Activated naive CD8-positive, alpha-beta T cell treated with anti-CD3 and anti-CD28 coated beads, Interleukin-2, amount 10 ng/mL, durations not matched to agents 7 days and 5 days (primary cell): ENCODE results near the gene EPHB2. TPM values are rescaled to one million over a fixed set of nuclear protein-coding genes. Genes with fewer than 3 reads are reported as not detected.
"Not testable (repeated sequence)": the region's sequence is repeated elsewhere in the genome, so short reads cannot be mapped to it uniquely, and the experiment has no call there.

Experiments used
- ATAC-seq: fragments of 150-1000 bp; cut with Tn5 transposase; one replicate; pipeline ENCODE4 v1.10.0; 2021; ENCODE audit warnings: low read depth, moderate library complexity
- POLR2A ChIA-PET: fragments of 350-600 bp; sonication (Branson Sonifier 250); formaldehyde crosslinking; loops from one replicate; lab custom pipeline; 2021; ENCODE audit warnings: antibody characterized with exemption; lab: Charles Lee
- DNase-seq: peaks from one replicate; pipeline ENCODE4 v3.0.0; 2021
- H3K27ac Mint-ChIP-seq: one replicate; pipeline ENCODE4 v1.8.0; 2022; ENCODE audit warnings: mild to moderate bottlenecking, mixed read lengths
- H3K27me3 Mint-ChIP-seq: one replicate; pipeline ENCODE4 v1.8.0; 2022; ENCODE audit warnings: mild to moderate bottlenecking, moderate library complexity, mixed read lengths
- H3K36me3 Mint-ChIP-seq: one replicate; pipeline ENCODE4 v1.8.0; 2021; ENCODE audit warnings: mild to moderate bottlenecking, mixed read lengths
- H3K4me1 Mint-ChIP-seq: one replicate; pipeline ENCODE4 v1.8.0; 2021; ENCODE audit warnings: mixed read lengths
- H3K4me3 Mint-ChIP-seq: one replicate; pipeline ENCODE4 v1.8.0; 2022; ENCODE audit warnings: mild to moderate bottlenecking, moderate library complexity, mixed read lengths
- H3K9me3 Mint-ChIP-seq: one replicate; pipeline ENCODE4 v1.8.0; 2021; ENCODE audit warnings: mixed read lengths
- total RNA-seq, 2 experiments: library from RNA; stranded (reverse); gene quantifications; one replicate each; pipeline ENCODE4 v1.2.3, GENCODE V29; 2021

The EPHB2 gene
- total RNA-seq, 2 experiments from 2014 or later, result 0.25 to 0.26 TPM

GRCh38 chr1:22699681-22700520 lies 10.7 kb upstream of the EPHB2 start:
- Mint-ChIP-seq H3K36me3 (no peaks in the 10 kb centered on the region), H3K27me3 (no peaks in the 10 kb centered on the region), H3K4me3 (no peak overlapping the region), H3K27ac (no peak overlapping the region), H3K9me3 (no peaks in the 10 kb centered on the region), H3K4me1 (no peaks in the 10 kb centered on the region)
- ATAC-seq (no peak), DNase-seq (no peak)
- POLR2A ChIA-PET, result no interaction called here

DNA sequence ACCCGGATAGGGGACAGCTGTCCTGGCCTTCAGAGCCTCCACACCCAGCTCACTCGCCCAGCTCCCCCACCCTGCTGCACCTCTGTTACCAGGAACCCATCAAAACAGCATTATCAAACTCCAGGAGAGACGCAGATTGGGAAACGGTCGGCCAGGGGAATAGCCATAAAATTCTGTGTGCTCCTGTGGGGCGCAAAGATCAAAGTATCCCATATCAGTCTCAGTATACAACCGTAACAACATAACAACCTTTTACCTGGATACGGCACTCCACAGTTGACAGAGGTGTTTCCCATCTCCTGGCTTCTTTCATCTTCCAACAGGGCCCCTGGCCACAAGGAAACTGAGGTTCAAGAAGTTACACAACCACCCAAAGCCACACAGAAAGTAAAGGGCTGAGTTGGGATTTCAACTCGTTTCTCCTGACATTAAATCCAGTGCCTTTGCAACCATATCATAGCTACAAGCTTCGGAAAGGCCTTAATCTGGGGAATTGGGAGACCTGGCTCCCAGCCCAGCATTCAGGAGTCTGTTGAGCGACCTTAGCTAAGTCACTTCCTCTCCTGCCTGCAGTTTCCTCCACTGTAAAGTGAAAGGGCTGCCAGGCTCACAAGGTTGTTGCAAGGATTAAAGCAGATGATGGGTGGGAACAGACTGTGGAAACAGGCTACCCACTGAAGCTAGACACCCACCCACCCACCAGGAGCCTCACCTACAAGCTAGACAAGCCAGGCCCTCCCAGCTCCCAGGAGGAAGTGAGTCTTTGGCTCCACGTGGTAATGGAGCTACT lies 8.1 kb upstream of the EPHB2 start:
- Mint-ChIP-seq H3K9me3 (no peaks in the 10 kb centered on the region), H3K36me3 (no peaks in the 10 kb centered on the region), H3K27me3 (peaks cover 4% of the 10 kb centered on the region), H3K4me1 (no peaks in the 10 kb centered on the region), H3K27ac (no peak overlapping the region), H3K4me3 (no peak overlapping the region)
- DNase-seq (no peak), ATAC-seq (no peak)
- POLR2A ChIA-PET, result no interaction called here

GRCh38 chr1:22704440-22705067 lies 6.1 kb upstream of the EPHB2 start:
- POLR2A ChIA-PET, result no interaction called here
- H3K36me3 Mint-ChIP-seq, result no peaks in the 10 kb centered on the region

DNA sequence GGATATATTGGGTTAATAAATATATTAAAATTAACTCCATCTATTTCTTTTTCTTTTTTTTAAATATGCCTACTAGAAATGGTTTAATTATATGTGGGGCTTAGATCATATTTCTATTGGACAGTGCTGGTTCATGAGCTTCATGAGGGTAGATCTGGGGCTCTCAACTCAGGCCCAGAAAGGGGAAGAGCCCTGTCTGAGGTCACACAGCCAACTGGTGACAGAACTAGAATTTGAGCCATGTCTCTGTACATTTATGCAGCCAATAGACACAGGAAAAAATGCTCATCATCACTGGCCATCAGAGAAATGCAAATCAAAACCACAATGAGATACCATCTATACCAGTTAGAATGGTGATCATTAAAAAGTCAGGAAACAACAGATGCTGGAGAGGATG lies 5.1 kb upstream of the EPHB2 start:
- Mint-ChIP-seq H3K36me3 (no peaks in the 10 kb centered on the region), H3K27ac (no peak overlapping the region), H3K4me3 (no peak overlapping the region), H3K4me1 (peaks cover 5% of the 10 kb centered on the region), H3K27me3 (peaks cover 27% of the 10 kb centered on the region), H3K9me3 (no peaks in the 10 kb centered on the region)
- no peak for DNase-seq
- ATAC-seq, result no peak
- POLR2A ChIA-PET, result no interaction called here

More at GRCh38 chr1:22704440-22705067, 6.1 kb upstream of the EPHB2 start:
- peak; percentile 86 for ATAC-seq
- H3K27ac Mint-ChIP-seq, result no peak overlapping the region
- no peaks in the 10 kb centered on the region for H3K9me3 Mint-ChIP-seq
- peaks cover 22% of the 10 kb centered on the region for H3K27me3 Mint-ChIP-seq
- no peak overlapping the region for H3K4me3 Mint-ChIP-seq
- DNase-seq, result peak; percentile 56
- peaks cover 2% of the 10 kb centered on the region for H3K4me1 Mint-ChIP-seq

- H3K4me1 Mint-ChIP-seq, H3K4me3 Mint-ChIP-seq, ATAC-seq, H3K36me3 Mint-ChIP-seq, POLR2A ChIA-PET, H3K27ac Mint-ChIP-seq, DNase-seq, H3K9me3 Mint-ChIP-seq: not testable (repeated sequence)
- peaks cover 27% of the 10 kb centered on the region for H3K27me3 Mint-ChIP-seq
Observed at GRCh38 chr1:22706100-22706499, 4.5 kb upstream of the EPHB2 start.

- no peaks in the 10 kb centered on the region for H3K9me3 Mint-ChIP-seq
- H3K4me1 Mint-ChIP-seq, result peaks cover 5% of the 10 kb centered on the region
- ATAC-seq, result no peak
- no peak for DNase-seq
- H3K27ac Mint-ChIP-seq, result no peak overlapping the region
- POLR2A ChIA-PET, result no interaction called here
- H3K27me3 Mint-ChIP-seq, result peaks cover 49% of the 10 kb centered on the region
- no peak overlapping the region for H3K4me3 Mint-ChIP-seq
- H3K36me3 Mint-ChIP-seq, result no peaks in the 10 kb centered on the region
Observed at GRCh38 chr1:22708777-22709176, 1.9 kb upstream of the EPHB2 start.

DNA sequence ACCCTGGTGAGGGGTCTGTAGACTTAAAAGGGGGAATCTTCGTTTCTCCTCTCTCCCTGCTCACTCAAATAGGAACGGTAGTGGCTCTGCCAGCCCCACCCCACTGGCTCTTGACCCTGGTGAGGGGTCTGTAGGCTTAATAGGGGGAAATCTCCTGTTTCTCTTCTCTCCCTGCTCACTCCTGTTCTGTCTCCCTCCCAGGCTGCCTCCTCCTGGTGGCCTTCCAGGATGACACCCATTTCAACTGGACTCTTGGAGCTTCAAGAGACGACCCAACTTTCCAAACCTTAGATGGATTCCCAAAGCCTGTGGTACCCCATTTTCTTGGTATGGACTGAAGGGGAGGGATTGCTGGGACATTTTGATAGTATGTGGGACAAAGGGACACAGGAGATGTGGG lies 1.4 kb upstream of the EPHB2 start:
- H3K36me3 Mint-ChIP-seq, result no peaks in the 10 kb centered on the region
- H3K4me1 Mint-ChIP-seq, result peaks cover 5% of the 10 kb centered on the region
- peaks cover 53% of the 10 kb centered on the region for H3K27me3 Mint-ChIP-seq
- H3K9me3 Mint-ChIP-seq, result no peaks in the 10 kb centered on the region
- ATAC-seq (no peak), DNase-seq (no peak)
- no peak overlapping the region for H3K27ac Mint-ChIP-seq
- no peak overlapping the region for H3K4me3 Mint-ChIP-seq
- POLR2A ChIA-PET, result no interaction called here

DNA sequence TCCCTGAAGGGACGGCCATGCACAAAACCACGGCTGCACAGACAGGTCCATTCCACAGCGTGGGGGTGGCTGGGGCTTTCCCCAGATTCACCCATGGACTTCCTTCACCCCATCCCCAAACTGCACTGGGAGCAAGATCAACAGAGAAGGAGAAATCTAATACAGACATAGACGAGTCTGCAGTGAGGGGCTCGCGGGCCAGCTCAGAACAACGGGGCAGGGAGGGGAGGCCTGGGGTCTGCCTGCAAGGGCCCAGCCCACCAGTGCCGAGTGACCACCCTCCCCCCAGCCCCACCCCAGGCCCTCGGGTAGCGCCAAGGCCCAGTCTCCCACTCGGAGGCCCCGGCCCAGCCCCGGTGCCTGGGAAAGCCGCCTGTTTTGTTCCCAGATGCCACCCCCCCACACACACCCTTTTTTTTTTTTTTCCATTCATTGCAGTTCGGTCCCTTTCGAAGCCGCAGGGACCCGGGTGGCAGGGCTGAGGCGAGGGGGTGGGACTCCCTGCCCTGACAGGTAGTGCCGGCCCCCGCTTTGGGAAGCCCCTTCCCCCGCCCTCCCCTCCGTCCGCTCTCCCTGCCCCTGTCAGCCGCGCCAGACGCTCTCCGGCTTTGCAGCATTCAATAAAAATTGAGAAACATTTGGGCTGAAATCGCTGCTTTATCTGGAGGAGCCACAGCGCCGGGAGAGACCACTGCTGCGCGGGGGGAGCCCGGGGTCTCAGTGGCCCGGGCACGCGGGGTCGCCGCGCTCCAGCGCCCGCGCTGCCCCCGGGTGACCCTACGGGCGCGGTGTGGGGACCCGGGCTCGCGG lies 543 bp upstream of the EPHB2 start:
- peak; percentile 28 for ATAC-seq
- POLR2A ChIA-PET, result no interaction called here
- peaks cover 59% of the 10 kb centered on the region for H3K27me3 Mint-ChIP-seq

DNA sequence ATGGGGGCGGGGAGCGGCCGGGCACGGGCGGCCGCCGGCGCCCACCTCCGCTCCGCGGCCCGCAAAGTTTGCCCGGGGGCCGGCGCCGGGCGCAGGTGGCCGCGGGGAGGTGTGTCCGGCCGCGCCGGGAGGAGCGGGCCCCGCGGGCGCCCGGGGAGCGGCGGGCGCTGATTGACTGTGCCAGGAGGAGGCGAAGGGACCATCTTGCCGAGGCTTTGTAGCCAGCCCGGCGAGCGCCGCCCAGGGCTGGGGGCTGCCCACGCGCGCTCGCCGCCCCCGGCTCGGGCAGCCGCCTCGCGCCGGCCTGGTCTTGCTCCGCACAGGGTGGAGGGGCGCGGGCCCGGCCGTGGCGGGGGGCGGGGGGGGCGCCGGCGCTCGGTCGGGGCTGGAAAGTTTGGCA lies 432 bp downstream of the EPHB2 start:
- Mint-ChIP-seq H3K27ac (no peak overlapping the region), H3K36me3 (no peaks in the 10 kb centered on the region), H3K27me3 (peaks cover 65% of the 10 kb centered on the region), H3K9me3 (no peaks in the 10 kb centered on the region), H3K4me1 (peaks cover 5% of the 10 kb centered on the region), H3K4me3 (no peak overlapping the region)
- no peak for DNase-seq
- no peak for ATAC-seq
- POLR2A ChIA-PET, result no interaction called here

More for the DNA sequence above, 543 bp upstream of the EPHB2 start:
- no peaks in the 10 kb centered on the region for H3K36me3 Mint-ChIP-seq
- peak; percentile 57 for DNase-seq
- H3K4me3 Mint-ChIP-seq, result peak overlapping the region; percentile 67
- no peak overlapping the region for H3K27ac Mint-ChIP-seq
- peaks cover 5% of the 10 kb centered on the region for H3K4me1 Mint-ChIP-seq
- no peaks in the 10 kb centered on the region for H3K9me3 Mint-ChIP-seq

- Mint-ChIP-seq H3K27ac (no peak overlapping the region), H3K9me3 (no peaks in the 10 kb centered on the region), H3K4me1 (peaks cover 5% of the 10 kb centered on the region), H3K27me3 (peaks cover 65% of the 10 kb centered on the region), H3K36me3 (no peaks in the 10 kb centered on the region), H3K4me3 (peak overlapping the region; percentile 8)
- POLR2A ChIA-PET, result no interaction called here
- DNase-seq (no peak), ATAC-seq (no peak)
Observed at GRCh38 chr1:22711591-22712501, 1.2 kb downstream of the EPHB2 start.

DNA sequence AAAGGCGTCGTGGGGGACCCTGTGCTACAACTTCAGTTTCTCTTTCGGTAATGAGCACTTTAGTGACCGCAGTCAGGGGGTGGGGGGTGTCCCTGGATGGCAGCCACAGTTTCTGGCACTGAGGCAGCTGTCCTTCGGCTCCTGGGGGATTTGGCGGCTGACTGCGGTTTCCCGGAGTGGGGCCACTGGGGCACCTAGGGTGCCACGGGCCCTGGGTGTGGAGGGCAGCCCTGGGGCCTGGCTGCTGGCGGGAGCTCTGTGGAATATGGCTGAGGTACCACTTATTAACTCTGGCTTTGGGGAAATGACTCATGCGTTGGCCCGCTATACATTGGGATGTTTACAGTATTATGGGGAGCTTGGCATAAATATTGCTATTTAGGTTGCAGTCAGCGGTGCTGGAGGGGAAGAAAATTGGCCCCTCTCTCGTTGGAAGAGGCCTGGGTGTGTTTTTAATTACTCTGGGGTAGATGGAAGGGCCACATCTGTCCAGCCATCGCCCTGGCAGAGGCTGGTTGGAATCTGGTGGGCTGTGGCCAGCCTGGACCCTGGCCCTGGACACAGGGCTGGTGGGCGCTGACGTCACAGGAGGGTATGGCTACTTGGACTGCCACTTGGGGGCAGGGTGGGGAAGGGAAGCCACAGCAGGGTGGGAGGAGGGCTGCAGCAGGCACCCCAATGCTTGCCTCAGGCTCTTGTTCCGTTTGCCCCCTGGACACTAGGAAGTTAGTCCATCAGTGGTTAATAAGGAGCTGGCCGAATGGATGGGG lies 2.0 kb downstream of the EPHB2 start:
- no peak for DNase-seq
- no peaks in the 10 kb centered on the region for H3K9me3 Mint-ChIP-seq

GRCh38 chr1:22714455-22714854 lies 3.8 kb downstream of the EPHB2 start:
- Mint-ChIP-seq H3K27me3 (peaks cover 44% of the 10 kb centered on the region), H3K4me3 (no peak overlapping the region), H3K27ac (no peak overlapping the region), H3K9me3 (no peaks in the 10 kb centered on the region), H3K36me3 (no peaks in the 10 kb centered on the region), H3K4me1 (peaks cover 3% of the 10 kb centered on the region)
- DNase-seq (no peak), ATAC-seq (no peak)
- POLR2A ChIA-PET, result no interaction called here

More for the DNA sequence above, 2.0 kb downstream of the EPHB2 start:
- H3K36me3 Mint-ChIP-seq, result no peaks in the 10 kb centered on the region
- POLR2A ChIA-PET, result no interaction called here
- H3K4me3 Mint-ChIP-seq, result no peak overlapping the region
- peaks cover 5% of the 10 kb centered on the region for H3K4me1 Mint-ChIP-seq
- ATAC-seq, result no peak
- peaks cover 60% of the 10 kb centered on the region for H3K27me3 Mint-ChIP-seq
- H3K27ac Mint-ChIP-seq, result no peak overlapping the region
